Renal cortical epithelial cell (primary cell): ENCODE results near the gene AICDA. TPM values are rescaled to one million over a fixed set of nuclear protein-coding genes. Genes with fewer than 3 reads are reported as not detected.

Experiments used
- DNase-seq: peaks from one replicate; pipeline ENCODE4 v3.0.0-alpha.2; 2011; ENCODE audit warnings: low read depth
- total RNA-seq: library from RNA; depleted of rRNA; stranded (reverse); fragments of >200 nt; gene quantifications from 2 replicates; pipeline ENCODE4 v1.2.3, GENCODE V29; 2014

The AICDA gene
- total RNA-seq, 1 donor from 2014 or later: 0.30 TPM

- no peak for DNase-seq
Measured at GRCh38 chr12:8556531-8557097, 56.0 kb downstream of the AICDA start.

DNA sequence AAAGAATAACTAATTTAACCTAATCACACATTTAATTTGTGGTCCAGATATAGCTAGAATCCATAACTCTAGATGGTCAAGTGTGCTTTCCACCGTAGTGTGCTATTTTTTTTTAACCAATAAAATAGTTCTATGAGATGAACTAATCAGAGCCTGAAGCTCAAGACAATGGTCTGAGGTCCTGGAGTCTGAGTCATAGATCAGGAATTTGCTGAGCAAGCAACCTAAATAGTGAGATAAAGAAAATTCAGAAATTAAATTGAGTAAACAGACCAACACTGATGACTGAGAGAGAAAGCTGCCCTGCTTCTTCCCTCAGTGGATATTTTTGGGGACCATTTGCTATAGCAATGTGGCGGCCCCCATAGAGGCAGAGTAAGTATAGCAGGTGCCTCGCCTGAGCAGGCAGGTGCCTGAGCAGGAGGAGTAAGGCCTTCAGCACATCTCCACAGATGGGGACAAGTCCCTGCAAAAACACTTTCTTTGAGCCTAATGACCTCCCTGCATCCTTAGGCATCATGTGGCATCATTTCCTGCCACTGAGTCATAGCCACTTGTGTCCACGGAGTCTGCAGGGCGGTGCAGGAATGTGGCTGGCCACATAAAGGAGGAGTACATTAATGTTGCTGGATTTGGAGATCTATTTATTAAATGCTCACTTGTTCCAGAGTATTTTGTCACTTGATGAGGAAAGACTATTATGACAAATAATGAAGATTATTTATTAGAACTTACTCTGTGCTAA, 58.0 kb downstream of the AICDA start:
- DNase-seq: peak; percentile 79

DNA sequence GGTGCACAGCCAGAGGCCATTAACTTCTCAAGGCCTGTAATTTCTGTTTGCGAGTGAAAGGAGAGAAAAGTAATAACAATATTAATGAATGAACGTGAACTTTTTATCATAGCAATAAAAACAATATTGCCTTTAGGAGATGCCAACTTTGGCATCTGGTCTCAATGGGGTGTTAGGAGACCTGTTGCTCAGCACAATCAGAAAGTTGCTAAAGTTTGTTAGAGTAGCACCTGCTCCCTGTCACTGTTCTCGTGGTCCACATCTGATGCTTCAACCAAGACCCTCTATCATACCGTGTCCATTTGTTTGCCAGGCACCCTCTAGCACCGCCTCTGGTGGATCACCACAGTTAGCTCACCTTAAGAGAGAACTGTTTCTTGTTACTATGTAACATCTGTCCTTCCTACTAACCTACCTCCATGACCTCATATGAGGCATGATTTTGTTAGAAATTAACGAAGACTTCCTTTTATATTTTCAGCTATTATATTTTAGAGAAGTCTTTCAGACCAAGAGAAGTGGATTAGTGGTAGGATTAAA, 59.5 kb downstream of the AICDA start:
- DNase-seq: no peak

Other genes with a start within 250 kb of the AICDA start
- gene CLEC6A, start 156.9 kb downstream of the AICDA start, total RNA-seq: 0.20 TPM in 1 of 2 replicates, not detected in the other
- gene CLEC4D, start 99.4 kb downstream of the AICDA start, total RNA-seq: 0.15 TPM in 1 of 2 replicates, not detected in the other
- gene CLEC4E, start 72.0 kb downstream of the AICDA start, total RNA-seq: 21.6 and 59.4 TPM in 2 replicates
- gene MFAP5, start 50.0 kb upstream of the AICDA start, total RNA-seq: 0.85 and 3.3 TPM in 2 replicates
- gene RIMKLB, start 85.1 kb upstream of the AICDA start, total RNA-seq: 45.3 and 49.1 TPM in 2 replicates
- gene A2ML1, start 209.8 kb upstream of the AICDA start, total RNA-seq: 0.35 TPM in 1 of 2 replicates, not detected in the other